ENCODE measurements around the gene ATG4A. TPM values are rescaled to one million over a fixed set of nuclear protein-coding genes. Genes with fewer than 3 reads are reported as not detected.
A peak's percentile ranks its signal among the peaks of the same experiment; 100 is the strongest.

ATG4A gene
- total RNA-seq, 2 experiments from 2014 or later = 2.9 to 4.0 TPM

GRCh38 chrX:108064001-108064400 is 27.6 kb upstream of the ATG4A start:
- no peak overlapping the region for H3K4me3 Mint-ChIP-seq
- H3K27me3 Mint-ChIP-seq = no peaks in the 10 kb centered on the region
- DNase-seq (no peak), ATAC-seq (ENCODE audit: poor library complexity) (no peak)
- CTCF ChIA-PET = no interaction called here
- peaks cover 61% of the 10 kb centered on the region for H3K36me3 Mint-ChIP-seq (ENCODE audit: low read depth)
- H3K4me1 ChIP-seq (ENCODE audit: insufficient read depth, low read length) = no peaks in the 10 kb centered on the region
- peak overlapping the region; percentile 47 for H3K27ac Mint-ChIP-seq
- peaks cover 8% of the 10 kb centered on the region for H3K4me1 Mint-ChIP-seq (ENCODE audit: low read depth)
- H3K9me3 Mint-ChIP-seq = no peaks in the 10 kb centered on the region
- POLR2A ChIA-PET = no interaction called here
- no peaks in the 10 kb centered on the region for H3K9me3 ChIP-seq (ENCODE audit: control insufficient read depth in 1 of 2, insufficient read depth in 1 of 2, low read length in 2 of 2)
- H3K27me3 ChIP-seq (ENCODE audit: control insufficient read depth in 1 of 2, insufficient read depth in 2 of 2, low read length in 2 of 2) = no peaks in the 10 kb centered on the region
- intact Hi-C loops (cut with DNase I, micrococcal nuclease) = loop anchor here in 1 of 2 experiments (10.0 kb wide), 1 partner anchor 1179 kb away; no protein-coding TSS in a partner anchor
- no peak overlapping the region for H3K4me3 ChIP-seq (ENCODE audit: low read length)
- no peak for TF ChIP-seq CTCF (IDR thresholded peaks at IDR 0.05)
- H3K36me3 ChIP-seq (ENCODE audit: insufficient read depth, low read length) = peaks cover 32% of the 10 kb centered on the region
- no peak overlapping the region for H3K27ac ChIP-seq (ENCODE audit: low read depth in 1 of 2, low read length in 2 of 2)

GRCh38 chrX:108064613-108065012 is 27.0 kb upstream of the ATG4A start:
- intact Hi-C loops (cut with DNase I, micrococcal nuclease) = loop anchor here in 1 of 2 experiments (10.0 kb wide), 1 partner anchor 1180 kb away; no protein-coding TSS in a partner anchor
- Histone ChIP-seq H3K36me3 (ENCODE audit: insufficient read depth, low read length) (peaks cover 29% of the 10 kb centered on the region), H3K9me3 (ENCODE audit: control insufficient read depth in 1 of 2, insufficient read depth in 1 of 2, low read length in 2 of 2) (no peaks in the 10 kb centered on the region), H3K4me3 (ENCODE audit: low read length) (no peak overlapping the region), H3K27ac (ENCODE audit: low read depth in 1 of 2, low read length in 2 of 2) (no peak overlapping the region), H3K27me3 (ENCODE audit: control insufficient read depth in 1 of 2, insufficient read depth in 2 of 2, low read length in 2 of 2) (no peaks in the 10 kb centered on the region), H3K4me1 (ENCODE audit: insufficient read depth, low read length) (no peaks in the 10 kb centered on the region)
- Mint-ChIP-seq H3K4me1 (ENCODE audit: low read depth) (peaks cover 2% of the 10 kb centered on the region), H3K27me3 (no peaks in the 10 kb centered on the region), H3K27ac (no peak overlapping the region), H3K4me3 (no peak overlapping the region), H3K9me3 (no peaks in the 10 kb centered on the region), H3K36me3 (ENCODE audit: low read depth) (peaks cover 60% of the 10 kb centered on the region)
- no peak for TF ChIP-seq CTCF (IDR thresholded peaks at IDR 0.05)
- DNase-seq = no peak
- no peak for ATAC-seq (ENCODE audit: poor library complexity)
- POLR2A ChIA-PET = no interaction called here
- CTCF ChIA-PET = no interaction called here

- H3K36me3 Mint-ChIP-seq (ENCODE audit: low read depth) = peaks cover 38% of the 10 kb centered on the region
- no peaks in the 10 kb centered on the region for H3K9me3 Mint-ChIP-seq
- no peak for TF ChIP-seq CTCF (IDR thresholded peaks at IDR 0.05)
- no peaks in the 10 kb centered on the region for H3K27me3 Mint-ChIP-seq
- Histone ChIP-seq H3K4me1 (ENCODE audit: insufficient read depth, low read length) (no peaks in the 10 kb centered on the region), H3K36me3 (ENCODE audit: insufficient read depth, low read length) (peaks cover 15% of the 10 kb centered on the region), H3K4me3 (ENCODE audit: low read length) (no peak overlapping the region), H3K27ac (ENCODE audit: low read depth in 1 of 2, low read length in 2 of 2) (no peak overlapping the region), H3K27me3 (ENCODE audit: control insufficient read depth in 1 of 2, insufficient read depth in 2 of 2, low read length in 2 of 2) (no peaks in the 10 kb centered on the region), H3K9me3 (ENCODE audit: control insufficient read depth in 1 of 2, insufficient read depth in 1 of 2, low read length in 2 of 2) (no peaks in the 10 kb centered on the region)
- intact Hi-C loops (cut with DNase I, micrococcal nuclease) = loop anchor here in 1 of 2 experiments (10.0 kb wide), 1 partner anchor 1183 kb away; no protein-coding TSS in a partner anchor
- H3K27ac Mint-ChIP-seq = peak overlapping the region; percentile 39
- peaks cover 9% of the 10 kb centered on the region for H3K4me1 Mint-ChIP-seq (ENCODE audit: low read depth)
- ChIA-PET POLR2A (no interaction called here), CTCF (no interaction called here)
- no peak overlapping the region for H3K4me3 Mint-ChIP-seq
- no peak for ATAC-seq (ENCODE audit: poor library complexity)
- DNase-seq = no peak
Measured at GRCh38 chrX:108068121-108068520, 23.5 kb upstream of the ATG4A start.

All from CD4-positive, alpha-beta T cell (primary cell).